ENCODE data around the gene PSORS1C1.
A peak's percentile ranks its signal among the peaks of the same experiment; 100 is the strongest.

PSORS1C1 gene

DNA sequence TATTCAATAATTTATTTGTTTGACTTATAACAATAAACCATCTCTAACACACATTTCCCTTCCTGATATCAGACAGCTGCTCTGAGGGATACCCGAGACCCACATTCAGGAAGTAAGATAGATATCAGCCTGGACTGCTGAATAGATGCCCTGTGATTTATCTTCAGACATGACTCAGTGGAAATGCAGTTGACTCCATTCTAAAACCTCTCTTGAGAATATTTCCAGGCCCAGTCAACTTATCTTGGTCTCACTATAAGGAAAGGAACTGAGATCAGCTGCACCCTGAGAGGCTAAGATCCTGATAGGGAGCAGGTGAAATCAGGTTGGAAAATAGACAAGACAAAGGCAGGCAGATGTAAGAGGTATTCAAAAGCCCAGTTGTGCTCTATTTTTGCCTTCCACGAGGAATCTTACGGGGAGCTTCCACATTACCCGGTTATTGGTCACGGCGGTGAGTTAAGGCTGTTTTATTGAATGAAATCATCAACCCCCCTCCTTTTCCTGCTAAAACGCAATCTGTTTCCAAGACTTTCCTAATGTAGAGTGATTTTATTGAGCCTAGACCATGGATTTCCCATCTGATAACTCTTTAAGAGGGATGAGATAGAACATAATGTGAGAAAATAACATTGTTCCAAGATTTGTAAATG is 27.7 kb upstream of the PSORS1C1 start:
- TF ChIP-seq SUZ12 (IDR thresholded peaks at IDR 0.05) (no peak), ZNF384 (IDR thresholded peaks at IDR 0.05) (no peak), ELF4 (IDR thresholded peaks at IDR 0.05) (no peak), FOXK2 (IDR thresholded peaks at IDR 0.05) (no peak), FOXA1 (IDR thresholded peaks at IDR 0.05) (no peak), HDGF (IDR thresholded peaks at IDR 0.05; ENCODE audit: borderline replicate concordance) (no peak), NFRKB (IDR thresholded peaks at IDR 0.05) (no peak), ARNT (IDR thresholded peaks at IDR 0.05) (no peak), FOXM1 (IDR thresholded peaks at IDR 0.05; ENCODE audit: borderline replicate concordance) (no peak), CTBP1 (IDR thresholded peaks at IDR 0.05; ENCODE audit: borderline replicate concordance) (no peak), PKNOX1 (IDR thresholded peaks at IDR 0.05) (no peak), SP1 (IDR thresholded peaks at IDR 0.05) (no peak), L3MBTL2 (conservative IDR thresholded peaks at IDR 0.05) (no peak), LEF1 (IDR thresholded peaks at IDR 0.05; ENCODE audit: borderline replicate concordance) (no peak), BHLHE40 (IDR thresholded peaks at IDR 0.05; ENCODE audit: borderline replicate concordance) (no peak), TARDBP (IDR thresholded peaks at IDR 0.05) (no peak)
- DNase-seq (ENCODE audit: extremely low spot score) = no peak
- POLR2A ChIA-PET = interaction anchor here (0.6 to 1.1 kb wide), 4 partner anchors 172 to 395 kb away, joined by 3 to 5 read pairs (median 3); partner anchors contain the start of gene VARS2
- CTCF ChIA-PET = interaction anchor here (0.6 to 2.6 kb wide), 38 partner anchors 9 to 605 kb away, joined by 3 to 23 read pairs (median 4); partner anchors contain the start of genes DHX16 and VARS2

DNA sequence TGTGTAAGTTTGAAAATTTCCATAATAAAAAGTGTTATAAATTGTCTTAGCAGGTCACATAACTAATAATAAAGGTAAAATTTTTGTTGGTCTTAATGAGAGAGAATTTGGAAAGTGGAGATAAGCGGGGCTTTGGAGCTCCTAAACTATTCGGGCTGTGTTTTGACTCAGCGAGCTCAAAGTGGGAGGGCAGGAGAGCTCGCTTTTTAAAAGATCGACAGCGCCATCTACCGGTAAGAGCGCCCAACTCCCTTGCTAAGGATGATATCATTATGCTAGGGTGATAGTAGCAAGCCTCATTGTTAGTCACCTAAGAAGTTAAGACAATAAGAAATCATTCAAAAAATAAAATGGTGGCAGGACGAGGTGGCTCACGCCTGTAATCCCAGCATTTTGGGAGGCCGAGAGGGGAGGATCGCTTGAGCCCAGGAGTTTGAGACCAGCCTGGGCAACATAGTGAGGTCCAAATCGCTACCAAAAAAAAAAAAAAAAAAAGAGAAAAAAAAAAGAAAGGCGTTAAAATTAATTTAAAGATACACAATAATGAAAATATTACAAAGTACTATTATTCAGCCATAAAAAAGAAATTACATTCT is 27.0 kb upstream of the PSORS1C1 start:
- CTCF ChIA-PET = interaction anchor here (0.6 to 2.6 kb wide), 36 partner anchors 9 to 605 kb away, joined by 3 to 23 read pairs (median 4); partner anchors contain the start of genes DHX16 and VARS2
- no peak for TF ChIP-seq SUZ12 (IDR thresholded peaks at IDR 0.05)
- TF ChIP-seq FOXK2 (IDR thresholded peaks at IDR 0.05) = no peak
- TF ChIP-seq ARNT (IDR thresholded peaks at IDR 0.05) = no peak
- TF ChIP-seq ZNF384 (IDR thresholded peaks at IDR 0.05) = no peak
- no peak for TF ChIP-seq L3MBTL2 (conservative IDR thresholded peaks at IDR 0.05)
- no peak for TF ChIP-seq HDGF (IDR thresholded peaks at IDR 0.05; ENCODE audit: borderline replicate concordance)
- TF ChIP-seq FOXA1 (IDR thresholded peaks at IDR 0.05) = no peak
- no peak for TF ChIP-seq BHLHE40 (IDR thresholded peaks at IDR 0.05; ENCODE audit: borderline replicate concordance)
- no peak for TF ChIP-seq FOXM1 (IDR thresholded peaks at IDR 0.05; ENCODE audit: borderline replicate concordance)
- no peak for TF ChIP-seq SP1 (IDR thresholded peaks at IDR 0.05)
- TF ChIP-seq CTBP1 (IDR thresholded peaks at IDR 0.05; ENCODE audit: borderline replicate concordance) = no peak
- TF ChIP-seq LEF1 (IDR thresholded peaks at IDR 0.05; ENCODE audit: borderline replicate concordance) = no peak
- no peak for TF ChIP-seq PKNOX1 (IDR thresholded peaks at IDR 0.05)
- TF ChIP-seq TARDBP (IDR thresholded peaks at IDR 0.05) = no peak
- TF ChIP-seq ELF4 (IDR thresholded peaks at IDR 0.05) = no peak
- no peak for TF ChIP-seq NFRKB (IDR thresholded peaks at IDR 0.05)
- peak; percentile 84 for DNase-seq (ENCODE audit: extremely low spot score)
- POLR2A ChIA-PET = interaction anchor here (0.6 to 1.1 kb wide), 4 partner anchors 173 to 394 kb away, joined by 3 to 5 read pairs (median 3); partner anchors contain the start of gene VARS2

GRCh38 chr6:31090275-31090972 is 24.2 kb upstream of the PSORS1C1 start:
- POLR2A ChIA-PET = interaction anchor here (1.5 kb wide), 1 partner anchor 176 kb away, joined by 3 read pairs; the partner anchor contains the start of gene VARS2
- CTCF ChIA-PET = interaction anchor here (0.6 kb wide), 1 partner anchor 264 kb away, joined by 5 read pairs; no protein-coding TSS in a partner anchor
- peak; percentile 43; the same call in 1 of the 2 replicates for TF ChIP-seq PKNOX1 (IDR thresholded peaks at IDR 0.05)
- TF ChIP-seq SP1 (IDR thresholded peaks at IDR 0.05) = no peak
- no peak for DNase-seq (ENCODE audit: extremely low spot score)

DNA sequence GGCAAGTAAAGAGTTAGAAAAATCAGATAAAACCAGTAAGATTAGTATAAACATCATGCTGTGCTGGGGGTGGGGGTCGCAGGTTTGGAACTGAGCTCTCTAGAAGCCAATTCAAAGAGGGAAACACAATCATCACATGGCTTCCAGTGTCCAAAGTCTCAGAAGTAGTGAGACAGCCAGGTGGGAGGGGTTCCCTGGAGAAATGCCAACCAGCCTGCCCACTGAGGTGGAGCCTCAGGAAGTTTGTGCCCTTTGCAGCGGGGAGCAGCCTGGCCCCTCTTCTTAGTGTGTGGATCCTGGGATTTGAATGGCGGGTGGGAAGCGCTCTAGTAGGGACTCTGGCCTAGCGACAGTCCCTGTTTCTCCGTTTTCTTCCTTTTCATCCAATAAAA is 23.6 kb upstream of the PSORS1C1 start:
- TF ChIP-seq CTBP1 (IDR thresholded peaks at IDR 0.05; ENCODE audit: borderline replicate concordance) (no peak), L3MBTL2 (conservative IDR thresholded peaks at IDR 0.05) (no peak), NFRKB (IDR thresholded peaks at IDR 0.05) (no peak), FOXA1 (IDR thresholded peaks at IDR 0.05) (no peak), BHLHE40 (IDR thresholded peaks at IDR 0.05; ENCODE audit: borderline replicate concordance) (no peak), SUZ12 (IDR thresholded peaks at IDR 0.05) (no peak), ELF4 (IDR thresholded peaks at IDR 0.05) (no peak), SP1 (IDR thresholded peaks at IDR 0.05) (no peak), TARDBP (IDR thresholded peaks at IDR 0.05) (no peak), LEF1 (IDR thresholded peaks at IDR 0.05; ENCODE audit: borderline replicate concordance) (no peak), PKNOX1 (IDR thresholded peaks at IDR 0.05) (no peak), ZNF384 (IDR thresholded peaks at IDR 0.05) (no peak), ARNT (IDR thresholded peaks at IDR 0.05) (no peak), HDGF (IDR thresholded peaks at IDR 0.05; ENCODE audit: borderline replicate concordance) (no peak), FOXK2 (IDR thresholded peaks at IDR 0.05) (no peak), FOXM1 (IDR thresholded peaks at IDR 0.05; ENCODE audit: borderline replicate concordance) (no peak)
- ChIA-PET CTCF (no interaction called here), POLR2A (interaction anchor here (1.5 kb wide), 1 partner anchor 177 kb away, joined by 3 read pairs; the partner anchor contains the start of gene VARS2)
- DNase-seq (ENCODE audit: extremely low spot score) = no peak

Measured in HEK293T (cell line).